GM04503 (cell line): ENCODE results near the gene WLS.
"Not testable (repeated sequence)": the region's sequence is repeated elsewhere in the genome, so short reads cannot be mapped to it uniquely, and the experiment has no call there.

Experiments
- DNase-seq: peaks from one replicate; pipeline ENCODE4 v3.0.0-alpha.2; 2012; ENCODE audit warnings: low read depth

The WLS gene

DNA sequence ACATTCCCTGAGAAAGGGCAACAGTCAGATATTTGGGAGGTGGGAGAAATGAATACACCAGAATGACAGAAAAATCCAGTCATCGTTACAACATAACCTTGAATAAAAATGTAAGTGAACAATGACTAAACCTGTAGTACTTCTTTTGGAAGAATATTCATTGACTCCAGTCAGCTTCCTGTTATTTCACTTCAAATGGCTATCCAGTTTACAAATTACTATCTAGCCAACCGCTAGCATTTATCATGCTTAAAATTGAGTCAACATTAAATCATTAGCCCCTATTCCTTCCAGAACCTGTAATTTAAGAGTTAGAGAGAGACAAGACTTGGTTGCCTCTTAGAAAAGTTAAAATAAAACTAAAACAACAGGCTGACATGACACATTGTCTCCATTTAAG is 33.6 kb downstream of the WLS start:
- DNase-seq, result no peak

- no peak for DNase-seq
Observed at GRCh38 chr1:68197891-68198290, 34.4 kb downstream of the WLS start.

- DNase-seq, result no peak
Observed at GRCh38 chr1:68197461-68197860, 34.9 kb downstream of the WLS start.

DNA sequence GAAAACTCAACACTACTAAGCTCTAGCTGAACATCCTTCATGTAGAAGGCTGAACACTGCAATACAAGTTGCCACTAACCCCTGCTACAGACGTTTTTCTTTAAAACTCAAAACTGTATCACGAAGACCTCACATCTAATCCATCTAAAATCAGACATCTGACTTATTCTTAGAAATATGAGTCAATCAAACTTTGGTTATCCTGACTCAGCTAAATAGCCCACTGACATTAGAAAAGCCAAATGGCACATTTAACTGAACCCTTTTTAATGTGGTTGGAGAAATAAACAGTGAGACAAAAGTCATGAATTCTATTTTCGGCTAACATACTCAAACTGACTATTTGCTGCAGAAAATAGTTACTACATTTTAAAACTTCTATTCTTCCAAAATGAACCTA is 35.6 kb downstream of the WLS start:
- DNase-seq, result no peak

DNA sequence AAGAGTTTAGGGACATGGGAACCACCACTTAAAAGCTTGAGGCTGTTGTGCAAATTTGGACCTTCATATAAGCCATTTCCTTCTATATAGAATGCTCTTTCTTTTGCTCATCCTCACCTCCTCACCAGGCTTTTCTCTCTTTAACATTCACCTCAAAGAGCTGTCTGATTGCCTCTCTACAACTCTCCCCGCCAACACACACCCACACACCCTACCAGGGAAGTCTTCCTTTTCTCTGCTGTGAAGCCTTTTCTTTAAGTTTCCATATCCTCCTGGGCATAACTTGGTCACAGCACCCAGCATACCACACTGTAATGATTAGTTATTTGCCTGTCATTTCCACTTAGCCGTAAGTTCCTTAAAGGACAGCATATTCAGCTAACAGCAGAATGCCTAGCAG is 40.6 kb downstream of the WLS start:
- DNase-seq, result no peak

DNA sequence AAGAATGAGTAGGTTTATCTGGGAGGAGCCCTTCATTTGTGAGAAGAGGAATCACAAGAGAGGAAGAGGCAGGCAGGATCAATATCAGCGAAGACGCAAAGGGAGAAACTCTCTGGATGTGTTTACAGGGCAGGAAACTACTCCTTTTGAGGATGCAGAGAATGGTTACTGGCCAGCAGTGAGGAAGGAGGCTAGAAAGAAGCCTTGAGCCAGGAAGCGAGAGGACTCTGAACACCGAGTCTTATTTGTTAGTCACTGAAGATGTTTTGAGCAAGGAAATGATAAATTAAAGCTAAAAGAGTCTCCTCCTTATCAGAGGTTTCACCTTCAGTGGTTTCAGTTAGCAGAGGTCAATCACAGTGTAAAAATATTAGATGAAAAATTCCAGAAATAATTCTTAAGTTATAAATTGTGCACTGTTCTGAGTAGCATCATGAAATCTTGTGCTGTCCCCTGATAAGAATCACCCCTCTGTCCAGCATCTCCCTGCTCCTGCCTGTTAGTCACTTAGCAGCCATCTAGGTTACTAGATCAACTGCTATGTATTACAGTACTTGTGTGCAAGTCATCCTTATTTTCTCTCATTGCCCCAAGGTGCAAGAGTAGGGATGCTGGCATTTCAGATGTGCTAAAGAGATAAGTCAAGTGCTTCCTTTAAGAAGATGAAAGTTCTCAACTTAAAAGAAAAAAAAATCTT is 43.5 kb downstream of the WLS start:
- no peak for DNase-seq

GRCh38 chr1:68188060-68188538 is 44.2 kb downstream of the WLS start:
- no peak for DNase-seq

GRCh38 chr1:68185743-68186142 is 46.6 kb downstream of the WLS start:
- no peak for DNase-seq

DNA sequence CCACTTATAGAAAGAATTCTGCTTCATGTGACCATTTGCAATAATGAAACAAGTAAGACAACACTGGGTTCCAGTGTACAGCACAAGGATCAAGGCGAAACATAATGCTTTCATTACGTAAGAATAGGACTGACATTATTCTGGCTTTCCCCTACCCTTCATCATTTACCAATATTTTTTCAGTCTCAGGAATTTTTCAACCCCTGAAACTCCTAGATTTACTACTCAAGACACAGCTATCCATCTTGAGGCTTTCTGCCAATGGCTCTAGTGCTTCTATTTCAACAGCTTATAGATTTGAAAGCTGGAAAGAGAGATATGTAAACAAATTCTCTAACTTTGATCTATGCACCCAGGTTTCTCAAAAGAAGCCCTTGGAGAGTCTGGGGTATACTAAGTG is 48.4 kb downstream of the WLS start:
- no peak for DNase-seq

DNA sequence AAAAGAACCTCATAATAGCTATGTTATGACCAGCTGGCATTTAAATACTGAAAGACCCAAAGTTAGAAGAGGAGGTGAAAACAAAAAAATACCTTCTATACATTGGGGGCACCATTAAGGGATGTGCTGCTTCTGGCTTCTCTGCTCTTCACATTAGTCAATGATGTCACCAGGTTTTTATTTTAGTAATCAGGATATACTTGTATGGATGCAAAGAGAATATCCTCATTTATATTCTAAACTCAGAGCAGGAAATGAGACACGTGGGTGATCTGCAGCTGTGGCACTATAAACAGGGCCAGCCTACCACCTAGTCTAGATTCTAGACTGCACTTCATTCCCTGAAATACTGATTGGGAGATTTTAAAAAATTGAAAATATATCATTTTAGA is 51.2 kb downstream of the WLS start:
- DNase-seq, result no peak

DNA sequence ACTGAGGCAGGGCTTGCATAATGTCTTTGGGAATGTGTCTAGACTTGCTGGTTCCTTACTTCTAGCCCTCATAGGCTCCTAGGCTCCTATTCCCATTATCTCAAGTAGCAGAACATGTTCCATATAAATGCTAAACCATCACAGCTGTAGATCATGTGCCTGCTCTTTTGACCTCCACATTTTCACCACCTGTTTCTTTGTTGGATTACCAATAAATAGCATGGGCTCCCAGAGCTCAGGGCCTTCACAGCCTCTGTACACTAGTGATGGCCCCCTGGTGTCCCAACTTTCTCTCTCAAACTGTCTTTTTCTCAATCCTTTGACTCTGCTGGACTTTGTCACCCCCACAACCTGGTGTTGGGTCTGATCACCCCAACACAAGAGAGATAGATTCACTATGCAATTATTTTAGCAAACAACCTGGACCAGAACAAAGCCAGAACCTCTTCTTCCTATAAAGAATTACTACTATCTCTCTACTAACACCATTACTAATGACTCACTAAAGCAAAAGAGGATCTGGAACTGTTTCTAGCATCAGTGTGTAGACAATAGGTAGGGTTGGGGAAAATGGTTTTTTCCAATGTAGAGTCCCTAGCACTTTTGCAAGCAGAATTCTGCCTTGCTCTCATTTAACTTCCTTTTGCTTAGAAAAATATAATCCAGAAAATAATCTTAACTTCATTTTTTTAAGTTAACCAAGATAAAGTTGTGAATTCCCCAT is 51.7 kb downstream of the WLS start:
- DNase-seq, result no peak

- DNase-seq, result no peak
Observed at GRCh38 chr1:68178821-68179490, 53.4 kb downstream of the WLS start.

GRCh38 chr1:68175621-68176398 is 56.5 kb downstream of the WLS start:
- no peak for DNase-seq

DNA sequence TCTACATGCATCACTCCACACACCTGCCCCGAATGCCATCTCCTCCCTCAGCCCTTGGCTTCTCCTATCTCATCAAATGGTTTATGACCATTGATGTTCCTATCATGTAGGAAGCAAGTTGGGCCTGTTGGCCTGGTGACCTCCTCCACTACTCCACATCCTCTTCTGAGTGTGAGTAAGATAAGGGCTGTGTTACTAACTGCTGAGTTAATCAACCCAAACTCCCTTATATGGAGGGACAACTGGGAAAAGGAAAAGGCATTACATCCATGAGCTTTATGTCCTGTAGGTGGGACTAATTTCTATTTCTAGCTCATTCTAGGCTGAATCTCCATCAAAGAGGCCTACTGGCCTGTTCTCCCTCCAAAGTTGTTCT is 57.6 kb downstream of the WLS start:
- no peak for DNase-seq

GRCh38 chr1:68173936-68174737 is 58.2 kb downstream of the WLS start:
- DNase-seq, result peak; percentile 77

DNA sequence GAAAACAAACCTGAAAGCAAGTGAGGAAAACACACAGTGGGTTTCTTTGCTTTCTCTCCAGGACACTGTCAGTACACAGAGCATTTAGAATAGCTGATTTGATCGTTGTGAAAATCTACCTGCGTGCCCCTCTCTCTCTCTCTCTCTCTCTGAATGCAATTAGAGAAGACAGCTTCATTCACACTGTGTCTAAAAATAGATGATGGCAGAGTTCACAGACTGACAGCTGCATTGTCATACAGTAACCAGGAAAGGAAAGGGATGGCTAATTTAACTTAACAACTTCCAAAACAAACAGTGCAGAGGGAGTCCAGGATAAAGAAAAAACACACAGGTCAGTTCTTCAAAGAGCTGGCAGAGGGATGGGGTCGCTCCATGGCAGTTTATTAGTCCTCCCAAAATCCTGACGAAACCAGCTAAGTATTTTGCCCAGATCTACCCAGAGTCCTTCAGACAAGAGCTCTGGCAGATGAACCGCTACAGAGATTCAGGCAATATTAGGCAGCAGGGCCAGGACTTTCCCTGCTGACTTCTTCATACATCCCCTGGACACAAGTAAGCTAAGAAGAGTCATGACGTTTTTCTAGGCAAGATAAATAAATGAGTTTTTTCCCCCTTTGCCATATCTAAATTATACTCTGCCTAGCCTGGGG is 58.9 kb downstream of the WLS start:
- no peak for DNase-seq

GRCh38 chr1:68171795-68172194 is 60.5 kb downstream of the WLS start:
- DNase-seq, result not testable (repeated sequence)

DNA sequence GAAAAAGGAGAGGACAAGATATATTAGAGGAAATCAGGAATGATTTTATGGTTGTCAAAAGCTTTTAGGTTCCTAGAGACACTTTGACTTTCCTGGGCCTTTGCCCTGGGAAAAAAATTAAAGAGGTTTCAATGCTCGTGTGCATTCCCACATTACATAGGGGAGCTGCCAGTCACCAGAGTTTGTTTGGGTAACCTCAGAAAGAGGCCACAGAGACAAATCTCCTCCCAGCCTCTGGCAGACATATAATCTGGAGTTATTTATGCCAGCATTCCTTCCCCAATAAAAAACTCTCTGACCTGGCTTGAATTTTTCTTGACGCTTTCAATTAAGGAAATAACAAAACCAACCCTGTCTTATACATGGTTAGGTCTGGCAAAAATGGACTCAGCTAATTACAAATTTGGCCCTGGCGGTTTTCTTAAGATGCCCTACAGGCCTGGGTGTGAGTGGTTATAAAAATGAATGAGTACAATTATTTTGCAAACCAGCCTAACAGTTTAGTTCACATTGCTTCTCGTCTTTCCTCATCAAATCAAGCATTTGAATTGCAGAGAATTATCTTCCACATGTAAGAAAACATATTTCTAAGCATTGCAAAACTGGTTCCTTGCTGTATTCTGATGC is 63.7 kb downstream of the WLS start:
- DNase-seq, result no peak

DNA sequence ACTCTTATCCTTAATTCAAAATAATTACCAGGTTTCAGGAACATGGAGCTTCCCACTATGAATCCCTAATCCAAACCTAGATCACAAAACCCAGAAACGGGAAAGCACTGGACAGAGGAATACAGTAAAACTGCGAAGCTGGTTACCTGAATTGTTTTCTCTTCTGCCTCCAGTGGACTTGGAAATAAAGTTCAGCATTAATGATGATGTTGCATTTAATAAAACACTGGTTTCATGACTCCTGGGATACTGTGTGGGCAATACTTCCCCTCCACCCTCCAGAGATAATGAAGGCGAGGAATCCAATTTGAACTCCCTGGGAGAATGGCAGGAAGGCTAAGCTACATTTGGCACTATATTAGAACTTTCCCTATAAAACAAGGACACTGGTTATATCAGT is 65.1 kb downstream of the WLS start:
- no peak for DNase-seq

GRCh38 chr1:68166348-68166747 is 66.0 kb downstream of the WLS start:
- DNase-seq, result no peak

DNA sequence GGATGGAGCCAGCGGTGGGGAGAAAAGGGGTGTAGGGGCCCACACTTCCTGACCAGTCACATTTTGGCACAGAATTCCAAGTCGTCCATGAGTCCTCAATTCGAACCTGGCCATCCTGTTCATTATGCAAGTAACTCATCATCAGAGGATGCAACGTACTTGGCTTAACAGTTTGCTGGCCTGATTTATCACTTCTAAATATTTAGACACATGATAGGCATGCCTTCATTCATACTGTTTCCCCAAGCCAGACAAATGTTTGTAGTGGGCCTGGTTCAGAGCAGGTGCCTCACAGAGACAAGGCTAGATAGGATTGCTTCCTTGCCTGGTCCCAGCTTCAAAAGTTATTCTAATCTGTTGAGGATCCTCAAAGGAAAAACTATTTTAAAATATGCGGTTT is 66.7 kb downstream of the WLS start:
- no peak for DNase-seq
